ENCODE measurements around the gene PRDX3. TPM values are rescaled to one million over a fixed set of nuclear protein-coding genes. Genes with fewer than 3 reads are reported as not detected.

The PRDX3 gene
- total RNA-seq, 1 experiment from 2014 or later: 234 TPM

- CTCF ChIA-PET: no interaction called here
- H3K27ac ChIP-seq (ENCODE audit: low read depth, low read length, poor library complexity, severe bottlenecking): no peak overlapping the region
- intact Hi-C loops (cut with micrococcal nuclease; ENCODE audit: unreplicated experiment): no loop called here
- DNase-seq (ENCODE audit: low spot score): no peak
- no peaks in the 10 kb centered on the region for H3K4me1 ChIP-seq (ENCODE audit: insufficient read depth, low read length, poor library complexity, severe bottlenecking)
- H3K27me3 ChIP-seq (replicated peaks; ENCODE audit: insufficient read depth, low read depth, low read length, poor library complexity): no peaks in the 10 kb centered on the region
- no TSS peak for BruUV-seq (replicated peaks)
- TF ChIP-seq CTCF (conservative IDR thresholded peaks at IDR 0.05; ENCODE audit: low read depth, low read length) (no peak), EZH2 (IDR thresholded peaks at IDR 0.05; ENCODE audit: borderline replicate concordance, low read depth, low read length, poor library complexity, severe bottlenecking) (no peak)
- H3K9me3 ChIP-seq (ENCODE audit: low read depth, low read length, poor library complexity, severe bottlenecking): no peaks in the 10 kb centered on the region
- POLR2A ChIA-PET (ENCODE audit: low non-redundant PET): no interaction called here
- no peak overlapping the region for H3K4me3 ChIP-seq (ENCODE audit: low read depth, low read length, poor library complexity, severe bottlenecking)
- H3K36me3 ChIP-seq (ENCODE audit: insufficient read depth, low read length, poor library complexity, severe bottlenecking): no peaks in the 10 kb centered on the region
These were observed 13.3 kb upstream of the PRDX3 start for GRCh38 chr10:119191881-119192280.

- no peaks in the 10 kb centered on the region for H3K27me3 ChIP-seq (replicated peaks; ENCODE audit: insufficient read depth, low read depth, low read length, poor library complexity)
- no peaks in the 10 kb centered on the region for H3K36me3 ChIP-seq (ENCODE audit: insufficient read depth, low read length, poor library complexity, severe bottlenecking)
- DNase-seq (ENCODE audit: low spot score): no peak
- intact Hi-C loops (cut with micrococcal nuclease; ENCODE audit: unreplicated experiment): no loop called here
- no TSS peak for BruUV-seq (replicated peaks)
- POLR2A ChIA-PET (ENCODE audit: low non-redundant PET): no interaction called here
- no peaks in the 10 kb centered on the region for H3K4me1 ChIP-seq (ENCODE audit: insufficient read depth, low read length, poor library complexity, severe bottlenecking)
- H3K27ac ChIP-seq (ENCODE audit: low read depth, low read length, poor library complexity, severe bottlenecking): no peak overlapping the region
- H3K4me3 ChIP-seq (ENCODE audit: low read depth, low read length, poor library complexity, severe bottlenecking): no peak overlapping the region
- no peaks in the 10 kb centered on the region for H3K9me3 ChIP-seq (ENCODE audit: low read depth, low read length, poor library complexity, severe bottlenecking)
- CTCF ChIA-PET: no interaction called here
- TF ChIP-seq CTCF (conservative IDR thresholded peaks at IDR 0.05; ENCODE audit: low read depth, low read length) (no peak), EZH2 (IDR thresholded peaks at IDR 0.05; ENCODE audit: borderline replicate concordance, low read depth, low read length, poor library complexity, severe bottlenecking) (no peak)
These were observed 12.6 kb upstream of the PRDX3 start for GRCh38 chr10:119190954-119191785.

- intact Hi-C loops (cut with micrococcal nuclease; ENCODE audit: unreplicated experiment): no loop called here
- no peak for DNase-seq (ENCODE audit: low spot score)
- Histone ChIP-seq H3K4me1 (ENCODE audit: insufficient read depth, low read length, poor library complexity, severe bottlenecking) (no peaks in the 10 kb centered on the region), H3K27me3 (replicated peaks; ENCODE audit: insufficient read depth, low read depth, low read length, poor library complexity) (no peaks in the 10 kb centered on the region), H3K4me3 (ENCODE audit: low read depth, low read length, poor library complexity, severe bottlenecking) (no peak overlapping the region), H3K36me3 (ENCODE audit: insufficient read depth, low read length, poor library complexity, severe bottlenecking) (no peaks in the 10 kb centered on the region), H3K9me3 (ENCODE audit: low read depth, low read length, poor library complexity, severe bottlenecking) (no peaks in the 10 kb centered on the region), H3K27ac (ENCODE audit: low read depth, low read length, poor library complexity, severe bottlenecking) (no peak overlapping the region)
- POLR2A ChIA-PET (ENCODE audit: low non-redundant PET): no interaction called here
- no peak for TF ChIP-seq CTCF (conservative IDR thresholded peaks at IDR 0.05; ENCODE audit: low read depth, low read length)
- no peak for TF ChIP-seq EZH2 (IDR thresholded peaks at IDR 0.05; ENCODE audit: borderline replicate concordance, low read depth, low read length, poor library complexity, severe bottlenecking)
- no TSS peak for BruUV-seq (replicated peaks)
- CTCF ChIA-PET: no interaction called here
These were observed 11.7 kb upstream of the PRDX3 start for GRCh38 chr10:119190353-119190752.

All from A673 (cell line).